HEK293T (cell line): ENCODE data around the gene UGT1A10.

ENCODE experiments used
- BHLHE40 ChIP-seq: fragments of 450-650 bp; IDR thresholded peaks from 2 replicates; pipeline ENCODE4 v1.6.1; 2016; ENCODE audit warnings: mild to moderate bottlenecking, moderate library complexity, borderline replicate concordance
- CTBP1 ChIP-seq: fragments of 450-650 bp; IDR thresholded peaks from 2 replicates; pipeline ENCODE4 v1.6.1; 2016; ENCODE audit warnings: borderline replicate concordance
- ELF4 ChIP-seq: fragments of 450-650 bp; IDR thresholded peaks from 2 replicates; pipeline ENCODE4 v1.6.1; 2017; ENCODE audit warnings: antibody characterized with exemption
- FOXM1 ChIP-seq: fragments of 450-650 bp; IDR thresholded peaks from 2 replicates; pipeline ENCODE4 v1.6.1; 2017; ENCODE audit warnings: mild to moderate bottlenecking, borderline replicate concordance
- HDGF ChIP-seq: fragments of 450-650 bp; IDR thresholded peaks from 2 replicates; pipeline ENCODE4 v1.6.1; 2017; ENCODE audit warnings: antibody characterized with exemption, borderline replicate concordance
- L3MBTL2 ChIP-seq: fragments of 450-650 bp; conservative IDR thresholded peaks from 2 replicates; pipeline ENCODE4 v1.6.1; 2016; ENCODE audit warnings: mild to moderate bottlenecking
- SP1 ChIP-seq: fragments of 450-650 bp; IDR thresholded peaks from 2 replicates; pipeline ENCODE4 v1.6.1; 2017
- SUZ12 ChIP-seq: fragments of 450-650 bp; IDR thresholded peaks from 2 replicates; pipeline ENCODE4 v1.6.1; 2016; ENCODE audit warnings: mild to moderate bottlenecking
- TARDBP ChIP-seq: fragments of 450-650 bp; IDR thresholded peaks from 2 replicates; pipeline ENCODE4 v1.6.1; 2016
- ZNF384 ChIP-seq: fragments of 450-650 bp; IDR thresholded peaks from 2 replicates; pipeline ENCODE4 v1.6.1; 2016

DNA sequence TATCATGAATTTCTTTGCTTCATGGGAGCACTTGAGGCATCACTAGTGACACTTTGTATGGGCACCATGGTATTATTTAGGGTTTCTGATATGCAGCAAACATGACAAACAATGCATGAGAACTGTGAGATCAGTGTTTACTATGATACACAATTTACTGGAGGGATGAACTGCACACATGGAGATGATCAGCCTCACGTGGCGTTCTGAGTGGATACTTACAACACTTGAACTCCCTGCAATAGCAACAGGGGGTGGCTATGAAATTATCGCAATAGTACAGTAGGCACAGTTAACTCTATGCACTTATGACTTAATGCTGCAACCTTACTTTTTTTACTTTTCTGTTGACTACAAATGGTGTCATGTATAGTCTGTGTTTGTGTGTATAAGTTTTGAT is 37.3 kb upstream of the UGT1A10 start:
- TF ChIP-seq FOXM1, result no peak
- TF ChIP-seq BHLHE40, result no peak
- TF ChIP-seq TARDBP, result no peak
- no peak for TF ChIP-seq ZNF384
- TF ChIP-seq L3MBTL2, result no peak
- TF ChIP-seq ELF4, result no peak
- TF ChIP-seq SUZ12, result no peak
- TF ChIP-seq SP1, result no peak
- no peak for TF ChIP-seq CTBP1
- TF ChIP-seq HDGF, result no peak
